HCT116 (cell line): Measurements from ENCODE around the gene GJD2. TPM values are rescaled to one million over a fixed set of nuclear protein-coding genes. Genes with fewer than 3 reads are reported as not detected.

Experiments
- ATAC-seq: fragments of 200-7000 bp; cut with Tn5 transposase; 2 replicates; pipeline ENCODE4 v1.9.1; 2020; ENCODE audit warnings: mild to moderate bottlenecking, moderate library complexity
- BruUV-seq: library from RNA; stranded (reverse); fragments of 400-500 nt; replicated peaks from 2 replicates; lab custom pipeline; 2021; lab: Mats Ljungman, UMichigan
- CTCF ChIA-PET: fragments of 300-600 bp; sonication (Branson Sonifier 250); formaldehyde crosslinking; loops from one replicate; lab custom pipeline; 2021; ENCODE audit warnings: antibody characterized with exemption; lab: Charles Lee
- POLR2A ChIA-PET: fragments of 300-600, 350-600 bp; sonication (Branson Sonifier 250); formaldehyde crosslinking; loops from one replicate; lab custom pipeline; 2021; ENCODE audit warnings: antibody characterized with exemption; lab: Charles Lee
- RAD21 ChIA-PET, 2 experiments: fragments of 300-600 bp; sonication (Branson Sonifier 250); formaldehyde crosslinking; loops; one replicate each; lab custom pipeline; 2023; ENCODE audit warnings: low total read pairs in 2 of 2; ENCODE audit not compliant: uncharacterized antibody in 2 of 2, unreplicated experiment in 2 of 2, low non-redundant PET in 1 of 2; lab: Charles Lee
- DNase-seq: peaks from one replicate; pipeline ENCODE4 v3.0.0-alpha.2; 2010; ENCODE audit warnings: low read depth, low spot score
- H2AFZ ChIP-seq: fragments of 200-600 bp; shearing (Covaris generic), sonication (generic); 2 replicates; pipeline ENCODE4 v1.6.1; 2017; ENCODE audit warnings: low read depth, mixed run types, mixed read lengths, antibody characterized with exemption, low read length; ENCODE audit not compliant: poor library complexity, severe bottlenecking
- H3K27ac ChIP-seq: 2 replicates; pipeline ENCODE4 v1.5.1; 2012; ENCODE audit warnings: low read depth, low read length
- H3K27me3 ChIP-seq: fragments of 200-600 bp; sonication (generic); 2 replicates; pipeline ENCODE4 v1.6.1; 2016; ENCODE audit warnings: mixed run types, low read length, mixed read lengths; ENCODE audit not compliant: insufficient read depth
- H3K36me3 ChIP-seq, 2 experiments: fragments of 200-500 bp in 1 of 2; fragments of 200-600 bp in 1 of 2; sonication (Bioruptor generic) in 1 of 2; sonication (generic) in 1 of 2; 2 replicates each; pipeline versions ENCODE4 v1.5.1 to v1.6.1; 2014 to 2016; ENCODE audit warnings: low read length in 2 of 2, inconsistent platforms in 1 of 2, mixed read lengths in 1 of 2, mixed run types in 1 of 2; ENCODE audit not compliant: insufficient read depth in 2 of 2, control insufficient read depth in 1 of 2
- H3K4me1 ChIP-seq, 2 experiments: fragments of 200-600 bp in 1 of 2; sonication (generic) in 1 of 2; 2 replicates each; pipeline versions ENCODE4 v1.5.1 to v1.6.1; 2012 to 2017; ENCODE audit warnings: low read length in 2 of 2, inconsistent platforms in 1 of 2, mild to moderate bottlenecking in 1 of 2, mixed read lengths in 1 of 2, mixed run types in 1 of 2, moderate library complexity in 1 of 2; ENCODE audit not compliant: insufficient read depth in 2 of 2, control insufficient read depth in 1 of 2
- H3K4me2 ChIP-seq: fragments of 200-600 bp; sonication (generic); 2 replicates; pipeline ENCODE4 v1.6.1; 2017; ENCODE audit warnings: mixed run types, low read length, mixed read lengths
- H3K4me3 ChIP-seq, 2 experiments: fragments of 200-600 bp in 1 of 2; sonication (generic) in 1 of 2; replicated peaks in 1 of 2; 2 replicates each; pipeline ENCODE4 v1.5.1; 2011 to 2016; ENCODE audit warnings: low read length in 2 of 2, control low read depth in 1 of 2, low read depth in 1 of 2, mild to moderate bottlenecking in 1 of 2, mixed read lengths in 1 of 2, mixed run types in 1 of 2
- H3K79me2 ChIP-seq: fragments of 200-600 bp; sonication (generic); 2 replicates; pipeline ENCODE4 v1.6.1; 2017; ENCODE audit warnings: mild to moderate bottlenecking, mixed run types, low read length, moderate library complexity, mixed read lengths; ENCODE audit not compliant: insufficient read depth
- H3K9ac ChIP-seq: fragments of 200-600 bp; sonication (generic); 2 replicates; pipeline ENCODE4 v1.6.1; 2016; ENCODE audit warnings: low read length, mixed read lengths
- H3K9me2 ChIP-seq: fragments of 200-600 bp; sonication (generic), shearing (Covaris generic); 2 replicates; pipeline ENCODE4 v1.6.1; 2017; ENCODE audit warnings: mixed run types, mild to moderate bottlenecking, moderate library complexity; ENCODE audit not compliant: insufficient read depth
- H3K9me3 ChIP-seq, 2 experiments: fragments of 200-500 bp in 1 of 2; fragments of 200-600 bp in 1 of 2; sonication (Bioruptor generic) in 1 of 2; sonication (generic) in 1 of 2; 2 replicates each; pipeline ENCODE4 v1.6.1; 2014 to 2017; ENCODE audit warnings: low read length in 2 of 2, mixed read lengths in 2 of 2, inconsistent platforms in 1 of 2, low read depth in 1 of 2, mild to moderate bottlenecking in 1 of 2, mixed run types in 1 of 2, moderate library complexity in 1 of 2; ENCODE audit not compliant: control insufficient read depth in 1 of 2, insufficient read depth in 1 of 2
- H4K20me1 ChIP-seq: fragments of 200-600 bp; sonication (generic), shearing (Covaris generic); 2 replicates; pipeline ENCODE4 v1.6.1; 2017; ENCODE audit warnings: mixed run types, mild to moderate bottlenecking, moderate library complexity; ENCODE audit not compliant: insufficient read depth
- ATF3 ChIP-seq: IDR thresholded peaks from 2 replicates; pipeline ENCODE4 v1.6.1; 2012
- ELF1 ChIP-seq: IDR thresholded peaks from 2 replicates; pipeline ENCODE4 v1.6.1; 2012; ENCODE audit warnings: low read depth, borderline replicate concordance
- EZH2 ChIP-seq: fragments of 200-600 bp; sonication (generic); IDR thresholded peaks from 2 replicates; pipeline ENCODE4 v1.6.1; 2017; ENCODE audit warnings: antibody characterized with exemption, mixed run types
- EZH2phosphoT487 ChIP-seq: fragments of 200-600 bp; IDR thresholded peaks from 2 replicates; pipeline ENCODE4 v1.6.1; 2018; ENCODE audit warnings: antibody characterized with exemption, borderline replicate concordance
- JUND ChIP-seq: IDR thresholded peaks from 2 replicates; pipeline ENCODE4 v1.6.1; 2012
- MAX ChIP-seq: IDR thresholded peaks from 2 replicates; pipeline ENCODE4 v1.6.1; 2012
- TCF7L2 ChIP-seq: IDR thresholded peaks from 2 replicates; pipeline ENCODE4 v1.7.0; 2011; ENCODE audit warnings: borderline replicate concordance, inconsistent platforms; ENCODE audit not compliant: insufficient read depth, insufficient read length; ENCODE audit errors: extremely low read depth
- YY1 ChIP-seq: IDR thresholded peaks from 2 replicates; pipeline ENCODE4 v1.6.1; 2011; ENCODE audit warnings: low read length, low read depth, moderate library complexity, mild to moderate bottlenecking; ENCODE audit not compliant: insufficient replicate concordance; ENCODE audit errors: extremely low read depth
- ZNF274 ChIP-seq: fragments of 200-500 bp; sonication (Bioruptor generic); IDR thresholded peaks from 2 replicates; pipeline ENCODE4 v1.6.1; 2014; ENCODE audit warnings: mild to moderate bottlenecking, low read depth, low read length, inconsistent platforms
- intact Hi-C: fragments of 100-400 bp; cut with micrococcal nuclease; formaldehyde crosslinking; loops from 2 replicates; pipeline ENCODE4 v1.10.0; 2022
- total RNA-seq: library from RNA; stranded (reverse); gene quantifications from one replicate; pipeline ENCODE4 v1.2.1, GENCODE V29; 2021; ENCODE audit not compliant: unreplicated experiment
- TF ChIP-seq, protein P1 (sequence below): IDR thresholded peaks from 2 replicates; pipeline ENCODE4 v1.6.1; 2012; ENCODE audit warnings: low read depth

GJD2 gene
- total RNA-seq, 1 experiment from 2014 or later: not detected

- peaks cover 69% of the 10 kb centered on the region for H3K27me3 ChIP-seq
- no peaks in the 10 kb centered on the region for H3K9me3 ChIP-seq
These were observed 2.5 kb upstream of the GJD2 start for GRCh38 chr15:34757262-34757661.

GRCh38 chr15:34755419-34755773 lies 598 bp upstream of the GJD2 start:
- intact Hi-C loops: no loop called here
- H3K9ac ChIP-seq: no peak overlapping the region
- H3K27ac ChIP-seq: no peak overlapping the region
- H3K9me3 ChIP-seq: no peaks in the 10 kb centered on the region
- BruUV-seq: no TSS peak
- peaks cover 56% of the 10 kb centered on the region for H3K27me3 ChIP-seq
- DNase-seq (no peak), ATAC-seq (no peak)
- no peaks in the 10 kb centered on the region for H4K20me1 ChIP-seq
- H2AFZ ChIP-seq: no peak overlapping the region
- no peak overlapping the region for H3K4me2 ChIP-seq
- no peaks in the 10 kb centered on the region for H3K79me2 ChIP-seq
- no peaks in the 10 kb centered on the region for H3K36me3 ChIP-seq
- H3K4me1 ChIP-seq: no peaks in the 10 kb centered on the region
- no peak overlapping the region for H3K4me3 ChIP-seq
- ChIA-PET POLR2A (no interaction called here), RAD21 (no interaction called here), CTCF (no interaction called here)
- H3K9me2 ChIP-seq: no peaks in the 10 kb centered on the region
- TF ChIP-seq ATF3 (no peak), JUND (no peak), MAX (no peak), TCF7L2 (no peak), ZNF274 (no peak), YY1 (no peak), EZH2 (no peak)
- TF ChIP-seq, protein P1, sequence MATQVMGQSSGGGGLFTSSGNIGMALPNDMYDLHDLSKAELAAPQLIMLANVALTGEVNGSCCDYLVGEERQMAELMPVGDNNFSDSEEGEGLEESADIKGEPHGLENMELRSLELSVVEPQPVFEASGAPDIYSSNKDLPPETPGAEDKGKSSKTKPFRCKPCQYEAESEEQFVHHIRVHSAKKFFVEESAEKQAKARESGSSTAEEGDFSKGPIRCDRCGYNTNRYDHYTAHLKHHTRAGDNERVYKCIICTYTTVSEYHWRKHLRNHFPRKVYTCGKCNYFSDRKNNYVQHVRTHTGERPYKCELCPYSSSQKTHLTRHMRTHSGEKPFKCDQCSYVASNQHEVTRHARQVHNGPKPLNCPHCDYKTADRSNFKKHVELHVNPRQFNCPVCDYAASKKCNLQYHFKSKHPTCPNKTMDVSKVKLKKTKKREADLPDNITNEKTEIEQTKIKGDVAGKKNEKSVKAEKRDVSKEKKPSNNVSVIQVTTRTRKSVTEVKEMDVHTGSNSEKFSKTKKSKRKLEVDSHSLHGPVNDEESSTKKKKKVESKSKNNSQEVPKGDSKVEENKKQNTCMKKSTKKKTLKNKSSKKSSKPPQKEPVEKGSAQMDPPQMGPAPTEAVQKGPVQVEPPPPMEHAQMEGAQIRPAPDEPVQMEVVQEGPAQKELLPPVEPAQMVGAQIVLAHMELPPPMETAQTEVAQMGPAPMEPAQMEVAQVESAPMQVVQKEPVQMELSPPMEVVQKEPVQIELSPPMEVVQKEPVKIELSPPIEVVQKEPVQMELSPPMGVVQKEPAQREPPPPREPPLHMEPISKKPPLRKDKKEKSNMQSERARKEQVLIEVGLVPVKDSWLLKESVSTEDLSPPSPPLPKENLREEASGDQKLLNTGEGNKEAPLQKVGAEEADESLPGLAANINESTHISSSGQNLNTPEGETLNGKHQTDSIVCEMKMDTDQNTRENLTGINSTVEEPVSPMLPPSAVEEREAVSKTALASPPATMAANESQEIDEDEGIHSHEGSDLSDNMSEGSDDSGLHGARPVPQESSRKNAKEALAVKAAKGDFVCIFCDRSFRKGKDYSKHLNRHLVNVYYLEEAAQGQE: no peak

More at GRCh38 chr15:34757262-34757661, 2.5 kb upstream of the GJD2 start:
- Histone ChIP-seq H3K79me2 (no peaks in the 10 kb centered on the region), H3K4me3 (no peak overlapping the region), H2AFZ (no peak overlapping the region), H3K9me2 (no peaks in the 10 kb centered on the region), H3K27ac (no peak overlapping the region), H3K36me3 (no peaks in the 10 kb centered on the region), H4K20me1 (no peaks in the 10 kb centered on the region), H3K4me2 (no peak overlapping the region), H3K9ac (no peak overlapping the region), H3K4me1 (no peaks in the 10 kb centered on the region)
- DNase-seq (no peak), ATAC-seq (no peak)
- no TSS peak for BruUV-seq
- TF ChIP-seq EZH2 (0 out of 2 replicates have a peak, but pooled peaks have one; percentile 94), ELF1 (no peak), EZH2phosphoT487 (0 out of 2 replicates have a peak, but pooled peaks have one; percentile 66)
- intact Hi-C loops: no loop called here
- ChIA-PET RAD21 (no interaction called here), CTCF (no interaction called here), POLR2A (no interaction called here)
